ENCODE data around the gene OR13C4.

GRCh38 chr9:104539275-104539674 lies 12.3 kb upstream of the OR13C4 start:
- no peak for TF ChIP-seq CTCF (IDR thresholded peaks at IDR 0.05; ENCODE audit: borderline replicate concordance, extremely low read depth, low read length, poor library complexity, severe bottlenecking)
- TF ChIP-seq EZH2 (IDR thresholded peaks at IDR 0.05; ENCODE audit: borderline replicate concordance, low read depth, low read length, severe bottlenecking) = no peak

Measured in DND-41 (cell line).